Mucosa of rectum (tissue), 2 donors: ENCODE results near the gene NSMCE1.

Experiments
- H3K27ac ChIP-seq, 2 donors: one replicate each; pipeline ENCODE4 v1.7.0; 2013; ENCODE audit warnings: inconsistent platforms in 2 of 2, low read depth in 2 of 2, low read length in 2 of 2
- H3K27me3 ChIP-seq, 2 donors: one replicate each; pipeline ENCODE4 v1.7.0; 2013; ENCODE audit warnings: low read length in 2 of 2; ENCODE audit not compliant: control insufficient read depth in 2 of 2, insufficient read depth in 2 of 2
- H3K36me3 ChIP-seq, 2 donors: one replicate each; pipeline ENCODE4 v1.7.0; 2013; ENCODE audit warnings: low read length in 2 of 2; ENCODE audit not compliant: control insufficient read depth in 2 of 2, insufficient read depth in 2 of 2
- H3K4me1 ChIP-seq, 2 donors: one replicate each; pipeline ENCODE4 v1.7.0; 2013; ENCODE audit warnings: low read length in 2 of 2, mild to moderate bottlenecking in 1 of 2; ENCODE audit not compliant: control insufficient read depth in 2 of 2, insufficient read depth in 2 of 2
- H3K4me3 ChIP-seq, 2 donors: one replicate each; pipeline ENCODE4 v1.7.0; 2013; ENCODE audit warnings: low read length in 2 of 2
- H3K9ac ChIP-seq, 2 donors: one replicate each; pipeline ENCODE4 v1.7.0; 2013; ENCODE audit warnings: low read length in 2 of 2, low read depth in 1 of 2, mild to moderate bottlenecking in 1 of 2
- H3K9me3 ChIP-seq, 2 donors: one replicate each; pipeline ENCODE4 v1.7.0; 2013; ENCODE audit warnings: low read length in 2 of 2; ENCODE audit not compliant: control insufficient read depth in 2 of 2
- donor health status: healthy.
- donor health status: Normal muscosa, but diverticular disease.

The NSMCE1 gene

DNA sequence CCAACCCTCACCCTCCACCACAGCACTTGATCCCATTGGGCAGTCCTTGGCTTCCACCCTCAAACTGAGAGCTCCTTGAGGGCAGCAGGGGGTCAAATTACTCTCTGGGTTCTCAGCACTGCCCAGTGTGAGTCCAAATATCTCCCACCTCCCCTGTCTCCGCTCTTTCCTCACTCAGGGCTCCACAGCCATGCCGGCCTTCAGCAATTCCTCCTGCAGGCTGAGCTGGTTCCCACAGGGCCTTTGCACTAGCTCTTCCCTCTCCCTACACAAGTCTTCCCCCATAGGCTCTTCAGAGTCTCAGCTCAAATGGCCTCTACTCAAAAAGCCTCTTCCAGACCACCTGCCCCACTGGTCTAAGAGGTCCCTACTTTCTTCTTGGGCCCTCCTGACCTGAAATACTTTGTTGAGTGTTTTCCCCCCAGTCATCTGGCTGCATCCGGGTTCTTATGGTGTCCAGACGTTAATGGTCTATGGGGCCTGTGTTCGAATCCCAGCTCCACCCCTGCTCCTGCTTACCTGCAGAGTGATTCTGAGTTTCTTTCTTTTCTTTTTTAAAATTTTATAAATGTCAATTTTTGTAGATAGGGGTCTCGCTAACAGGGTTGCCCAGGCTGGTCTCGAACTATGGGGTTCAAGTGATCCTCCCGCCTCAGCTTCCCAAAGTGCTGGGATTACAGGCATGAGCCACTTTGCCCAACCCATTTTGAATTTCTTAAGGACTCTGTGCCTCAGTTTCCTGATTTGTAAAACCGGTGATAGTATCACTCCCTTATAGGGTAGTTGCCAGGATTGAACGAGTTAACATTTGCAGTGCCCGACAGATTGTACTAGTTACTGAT, 44.2 kb upstream of the NSMCE1 start:
- peaks cover 28 to 34% of the 10 kb centered on the region in 2 donors for H3K4me1 ChIP-seq
- H3K27me3 ChIP-seq, result no peaks in the 10 kb centered on the region
- peak overlapping the region; percentile 80 to 99 for H3K9ac ChIP-seq
- peak overlapping the region; percentile 98 for H3K27ac ChIP-seq
- H3K36me3 ChIP-seq, result no peaks in the 10 kb centered on the region
- no peaks in the 10 kb centered on the region for H3K9me3 ChIP-seq
- H3K4me3 ChIP-seq, result peak overlapping the region; percentile 89 to 93

DNA sequence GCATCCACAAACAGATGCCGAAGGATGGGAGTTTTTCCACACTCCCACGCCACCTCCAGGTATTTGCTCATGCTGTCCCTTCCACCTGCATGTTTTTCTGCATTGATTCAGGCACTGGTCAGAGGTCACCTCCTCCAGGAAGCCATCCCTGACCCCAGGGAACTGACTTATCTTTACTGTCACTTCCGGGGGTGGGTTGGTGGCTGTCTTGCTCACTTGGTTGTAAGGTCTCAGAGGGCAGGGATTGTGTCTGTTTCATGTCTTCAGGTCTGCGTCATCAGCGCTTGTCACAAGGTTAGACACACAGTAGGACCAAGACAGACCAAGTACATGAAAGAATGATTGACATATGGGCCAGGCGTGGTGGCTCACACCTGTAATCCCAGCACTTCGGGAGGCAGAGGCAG, 43.3 kb upstream of the NSMCE1 start:
- H3K36me3 ChIP-seq, result no peaks in the 10 kb centered on the region
- H3K4me1 ChIP-seq, result peaks cover 23 to 34% of the 10 kb centered on the region in 2 donors
- no peak overlapping the region for H3K4me3 ChIP-seq
- no peak overlapping the region for H3K9ac ChIP-seq
- H3K27me3 ChIP-seq, result no peaks in the 10 kb centered on the region
- no peak overlapping the region for H3K27ac ChIP-seq
- H3K9me3 ChIP-seq, result no peaks in the 10 kb centered on the region

DNA sequence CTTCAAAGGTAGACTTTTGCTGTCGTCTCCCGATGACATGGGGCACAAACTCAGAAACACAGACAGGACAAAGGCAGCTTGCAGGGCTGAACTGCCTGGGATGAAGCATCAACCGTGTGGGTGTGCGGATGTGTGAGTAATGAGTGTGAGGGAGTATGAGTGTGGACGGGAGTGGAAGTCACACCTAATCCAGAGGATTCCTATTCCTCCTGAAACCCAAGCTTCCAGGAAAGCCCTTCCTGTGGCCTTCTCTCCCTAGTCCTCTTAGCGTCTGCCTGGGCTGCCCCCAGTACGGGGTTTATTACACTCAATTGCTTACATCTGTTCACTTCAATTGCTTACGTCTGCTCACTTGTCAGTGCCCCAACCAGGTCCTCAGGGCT, 42.9 kb upstream of the NSMCE1 start:
- Histone ChIP-seq H3K4me1 (peaks cover 21 to 29% of the 10 kb centered on the region in 2 donors), H3K36me3 (no peaks in the 10 kb centered on the region), H3K9ac (no peak overlapping the region), H3K27ac (no peak overlapping the region), H3K9me3 (no peaks in the 10 kb centered on the region), H3K4me3 (no peak overlapping the region), H3K27me3 (no peaks in the 10 kb centered on the region)

DNA sequence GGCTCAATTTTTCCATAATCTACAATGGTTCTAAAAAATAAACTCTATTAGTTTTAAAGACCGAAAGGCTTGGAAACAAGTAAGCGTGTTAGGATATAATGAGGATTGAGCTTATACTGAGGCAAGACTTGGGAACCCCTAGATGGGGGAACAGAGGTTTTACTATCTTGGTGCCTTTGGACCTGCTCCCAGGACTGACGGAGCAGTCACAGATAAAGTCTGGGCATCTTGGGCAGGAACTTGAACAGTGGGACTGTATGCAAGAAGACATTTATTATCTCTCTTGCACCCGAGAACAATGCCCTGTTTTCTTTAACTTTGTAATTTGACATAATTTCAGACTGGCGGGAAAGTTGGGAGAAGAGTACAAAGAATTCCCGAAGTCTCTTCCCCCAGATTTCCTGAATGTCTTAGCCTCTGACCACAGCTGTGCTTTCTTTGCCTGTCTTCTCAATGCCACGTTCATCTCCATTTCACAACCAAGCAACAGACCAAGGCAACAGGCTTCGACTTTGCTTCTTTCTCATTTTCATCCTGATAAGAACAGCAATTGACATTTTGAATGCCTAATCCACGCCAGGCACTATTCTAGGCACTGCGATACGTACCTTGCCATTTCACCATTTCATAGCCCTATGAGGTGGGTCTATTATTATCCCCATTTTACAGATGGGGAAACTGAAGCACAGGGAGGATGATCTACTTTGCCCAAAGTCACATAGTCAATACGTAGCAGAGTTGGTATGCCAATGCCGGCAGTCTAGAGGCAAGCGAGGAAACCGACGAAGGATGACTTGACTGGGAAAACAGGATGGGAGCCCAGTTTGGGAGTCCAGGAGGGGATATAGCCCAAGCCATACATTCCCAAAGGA, 42.2 kb upstream of the NSMCE1 start:
- H3K27me3 ChIP-seq, result no peaks in the 10 kb centered on the region
- no peak overlapping the region for H3K9ac ChIP-seq
- H3K36me3 ChIP-seq, result no peaks in the 10 kb centered on the region
- no peak overlapping the region for H3K27ac ChIP-seq
- peaks cover 18 to 27% of the 10 kb centered on the region in 2 donors for H3K4me1 ChIP-seq
- no peak overlapping the region for H3K4me3 ChIP-seq
- no peaks in the 10 kb centered on the region for H3K9me3 ChIP-seq

DNA sequence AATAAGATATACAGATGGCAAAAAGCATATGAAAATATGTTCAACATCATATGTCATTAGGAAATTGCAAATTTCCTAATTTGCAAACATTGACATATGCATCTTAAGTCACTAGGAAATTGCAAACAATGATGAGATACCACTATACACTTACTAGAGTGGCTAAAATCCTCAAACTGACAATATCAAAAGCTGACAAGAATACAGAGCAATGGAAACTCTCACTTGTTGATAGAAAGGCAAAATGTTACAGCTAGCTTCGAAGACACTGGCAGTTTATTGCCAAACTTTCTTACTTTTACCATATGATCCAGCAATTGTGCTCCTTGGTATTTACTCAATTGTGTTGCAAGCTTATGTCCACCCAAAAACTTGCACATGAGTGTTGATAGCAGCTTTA, 40.2 kb upstream of the NSMCE1 start:
- Histone ChIP-seq H3K4me3 (no peak overlapping the region), H3K27me3 (no peaks in the 10 kb centered on the region), H3K9ac (no peak overlapping the region), H3K4me1 (peaks cover 7 to 17% of the 10 kb centered on the region in 2 donors), H3K9me3 (no peaks in the 10 kb centered on the region), H3K27ac (no peak overlapping the region), H3K36me3 (no peaks in the 10 kb centered on the region)

DNA sequence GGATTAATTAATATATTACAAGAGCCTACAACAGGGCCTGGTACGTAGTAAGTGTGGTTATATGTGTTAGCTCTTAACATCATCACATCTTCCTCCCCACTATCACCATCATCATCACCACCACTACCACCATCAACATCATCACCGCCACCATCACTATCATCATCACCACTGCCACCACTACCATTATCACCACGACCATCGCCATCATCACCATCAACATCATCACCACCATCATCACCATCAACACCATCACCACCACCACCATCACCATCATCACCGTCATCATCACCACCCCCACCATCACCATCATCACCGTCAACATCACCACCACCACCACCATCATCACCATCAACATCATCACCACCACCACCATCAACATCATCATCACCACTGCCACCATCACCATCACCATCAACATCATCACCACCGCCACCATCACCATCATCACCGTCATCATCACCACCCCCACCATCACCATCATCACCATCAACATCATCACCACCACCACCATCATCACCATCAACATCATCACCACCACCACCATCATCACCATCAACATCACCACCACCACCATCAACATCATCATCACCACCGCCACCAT, 37.4 kb upstream of the NSMCE1 start:
- H3K36me3 ChIP-seq, result no peaks in the 10 kb centered on the region
- no peaks in the 10 kb centered on the region for H3K4me1 ChIP-seq
- no peaks in the 10 kb centered on the region for H3K9me3 ChIP-seq
- H3K27ac ChIP-seq, result no peak overlapping the region
- H3K9ac ChIP-seq, result no peak overlapping the region
- H3K27me3 ChIP-seq, result no peaks in the 10 kb centered on the region
- H3K4me3 ChIP-seq, result no peak overlapping the region

DNA sequence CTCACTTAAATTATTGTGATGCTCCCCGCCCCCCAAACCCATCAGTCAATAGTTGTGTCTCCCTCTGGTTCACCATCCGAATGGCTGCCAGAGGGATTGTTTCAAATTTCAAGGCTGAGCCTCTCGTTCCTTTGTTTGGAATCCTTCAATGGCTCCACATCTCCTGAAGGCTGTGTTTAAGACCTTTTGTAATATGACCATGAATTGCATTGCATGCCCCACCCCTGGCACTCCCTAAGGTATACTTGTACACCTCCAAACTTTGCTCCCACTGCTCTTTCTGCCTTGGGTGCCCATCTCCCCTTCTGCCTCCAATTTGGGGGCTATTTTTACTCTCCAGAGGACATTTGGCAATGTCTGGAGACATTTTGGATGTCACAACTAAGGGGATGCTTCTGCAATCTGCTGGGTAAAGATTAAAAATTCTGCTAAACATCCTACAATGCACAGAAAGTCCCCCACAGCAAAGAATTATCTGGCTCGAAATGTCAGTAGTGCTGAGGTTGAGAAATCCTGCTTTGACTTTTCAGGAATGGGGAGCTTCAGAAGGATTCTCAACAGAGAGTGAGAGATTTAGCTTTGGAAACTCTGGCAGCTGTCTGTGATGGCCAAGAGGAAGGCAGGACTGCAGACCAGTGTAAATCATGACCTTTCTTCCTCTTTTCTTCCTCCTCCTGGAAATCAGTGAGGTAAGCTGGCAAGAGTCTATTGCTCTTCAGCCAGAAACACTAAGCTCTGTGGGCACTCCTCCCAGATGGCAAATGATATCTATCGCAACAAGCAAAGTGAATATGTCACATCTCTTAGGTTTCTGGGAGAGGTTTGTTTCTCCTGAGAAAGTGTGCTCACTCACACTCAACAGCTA, 36.5 kb upstream of the NSMCE1 start:
- Histone ChIP-seq H3K4me3 (no peak overlapping the region), H3K27ac (no peak overlapping the region), H3K36me3 (no peaks in the 10 kb centered on the region), H3K4me1 (no peaks in the 10 kb centered on the region), H3K9ac (no peak overlapping the region), H3K9me3 (no peaks in the 10 kb centered on the region), H3K27me3 (no peaks in the 10 kb centered on the region)

DNA sequence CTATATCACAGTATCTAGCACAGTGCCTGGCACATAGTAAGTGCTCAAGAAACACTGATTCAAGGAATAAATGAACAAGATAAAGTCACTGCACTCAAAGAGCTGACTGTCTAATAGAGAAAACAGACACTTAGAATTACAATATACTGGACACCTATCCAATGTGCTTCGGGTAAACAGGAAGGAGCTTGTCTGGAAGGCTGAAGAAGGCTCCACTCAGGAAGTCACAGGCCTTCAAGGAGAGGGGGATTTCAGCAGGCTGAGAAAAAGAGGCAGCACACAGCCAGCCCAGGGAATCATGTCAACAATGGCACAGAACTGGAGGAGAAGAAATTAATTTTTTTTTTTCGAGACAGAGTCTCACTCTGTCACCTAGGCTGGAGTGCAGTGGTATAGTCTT, 35.5 kb upstream of the NSMCE1 start:
- H3K4me3 ChIP-seq, result no peak overlapping the region
- H3K9ac ChIP-seq, result no peak overlapping the region
- H3K27me3 ChIP-seq, result no peaks in the 10 kb centered on the region
- H3K27ac ChIP-seq, result no peak overlapping the region
- no peaks in the 10 kb centered on the region for H3K4me1 ChIP-seq
- H3K36me3 ChIP-seq, result no peaks in the 10 kb centered on the region
- H3K9me3 ChIP-seq, result no peaks in the 10 kb centered on the region

DNA sequence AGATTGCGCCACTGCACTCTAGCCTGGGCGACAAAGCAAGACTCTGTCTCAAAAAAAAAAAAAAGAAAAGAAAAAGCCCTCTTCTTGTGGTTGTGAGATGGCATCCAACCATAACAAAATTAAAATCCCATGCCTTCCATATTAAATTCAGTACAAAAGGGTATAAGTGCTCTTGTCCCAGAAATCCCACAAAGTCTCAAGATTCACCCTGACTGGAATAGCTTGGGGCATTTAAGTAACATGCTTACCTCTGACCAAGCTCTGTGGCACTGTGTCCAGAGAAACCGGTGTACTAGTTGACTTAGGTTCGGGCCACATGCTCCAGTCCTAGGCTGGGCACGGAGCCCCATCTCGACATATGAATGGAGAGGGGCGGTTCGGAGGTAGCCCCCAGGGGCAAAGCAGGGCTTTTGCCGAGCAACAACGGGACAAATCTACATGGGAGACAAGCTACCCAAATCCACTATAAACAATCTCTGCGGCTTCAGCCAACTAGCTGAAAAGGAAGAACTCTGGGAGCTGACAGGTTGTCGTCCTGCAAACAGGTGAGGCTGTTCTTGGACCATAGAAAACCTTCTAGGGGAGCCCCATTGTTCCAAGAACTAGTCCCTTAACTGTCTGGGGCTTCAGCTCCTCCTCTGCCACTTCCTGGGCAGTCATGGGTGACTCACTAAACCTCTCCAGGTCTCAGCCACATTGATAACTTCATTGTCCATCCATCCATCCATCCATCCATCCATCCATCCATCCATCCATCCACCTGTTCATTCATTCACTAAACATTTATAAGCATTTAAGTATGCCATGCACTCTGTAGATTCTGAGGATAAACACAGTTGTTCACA, 34.9 kb upstream of the NSMCE1 start:
- Histone ChIP-seq H3K27ac (no peak overlapping the region), H3K9me3 (no peaks in the 10 kb centered on the region), H3K4me3 (no peak overlapping the region)

More for the DNA sequence above, 34.9 kb upstream of the NSMCE1 start:
- Histone ChIP-seq H3K9ac (no peak overlapping the region), H3K4me1 (no peaks in the 10 kb centered on the region), H3K27me3 (no peaks in the 10 kb centered on the region), H3K36me3 (no peaks in the 10 kb centered on the region)
